Dendritic cell treated with granulocyte-macrophage colony-stimulating factor and Interleukin-4, amounts not matched to agents 40 ng/mL and 50 ng/mL, for 4 days (primary cell): ENCODE data around the gene C10orf120.

Experiments used
- H3K27ac Mint-ChIP-seq: one replicate; pipeline ENCODE4 v1.8.0; 2022; ENCODE audit warnings: mild to moderate bottlenecking, mixed read lengths
- H3K27me3 Mint-ChIP-seq: one replicate; pipeline ENCODE4 v1.8.0; 2022; ENCODE audit warnings: mild to moderate bottlenecking, mixed read lengths
- H3K36me3 Mint-ChIP-seq: one replicate; pipeline ENCODE4 v1.8.0; 2022; ENCODE audit warnings: low read depth, mixed read lengths
- H3K4me1 Mint-ChIP-seq: one replicate; pipeline ENCODE4 v1.8.0; 2022; ENCODE audit warnings: low read depth, mixed read lengths
- H3K4me3 Mint-ChIP-seq: one replicate; pipeline ENCODE4 v1.8.0; 2022; ENCODE audit warnings: mild to moderate bottlenecking, moderate library complexity, mixed read lengths
- H3K9me3 Mint-ChIP-seq: one replicate; pipeline ENCODE4 v1.8.0; 2022; ENCODE audit warnings: mixed read lengths
- intact Hi-C: fragments of 100-400 bp; cut with micrococcal nuclease; formaldehyde crosslinking; loops from one replicate; pipeline ENCODE4 v1.15.0; 2022

Gene C10orf120

GRCh38 chr10:122699796-122700455, at the start of gene C10orf120:
Gene C10orf120, minus strand, starts transcription at chr10:122699846. Its CDS starts 56 bp downstream, at chr10:122699790.
- H3K36me3 Mint-ChIP-seq = no peaks in the 10 kb centered on the region
- no peaks in the 10 kb centered on the region for H3K9me3 Mint-ChIP-seq
- no peaks in the 10 kb centered on the region for H3K4me1 Mint-ChIP-seq
- H3K27ac Mint-ChIP-seq = no peak within 1 kb of the TSS
- intact Hi-C loops = no loop called here
- H3K4me3 Mint-ChIP-seq = no peak within 1 kb of the TSS
- no peaks in the 10 kb centered on the region for H3K27me3 Mint-ChIP-seq

GRCh38 chr10:122748496-122748895, 48.9 kb upstream of the C10orf120 start:
- no peak overlapping the region for H3K4me3 Mint-ChIP-seq
- H3K4me1 Mint-ChIP-seq = no peaks in the 10 kb centered on the region
- no peak overlapping the region for H3K27ac Mint-ChIP-seq
- H3K9me3 Mint-ChIP-seq = no peaks in the 10 kb centered on the region
- H3K36me3 Mint-ChIP-seq = no peaks in the 10 kb centered on the region
- H3K27me3 Mint-ChIP-seq = peaks cover 2% of the 10 kb centered on the region
- intact Hi-C loops = no loop called here

GRCh38 chr10:122746408-122746807, 46.8 kb upstream of the C10orf120 start:
- no peak overlapping the region for H3K27ac Mint-ChIP-seq
- H3K36me3 Mint-ChIP-seq = no peaks in the 10 kb centered on the region
- no peaks in the 10 kb centered on the region for H3K9me3 Mint-ChIP-seq
- intact Hi-C loops = no loop called here
- H3K27me3 Mint-ChIP-seq = peaks cover 2% of the 10 kb centered on the region
- no peaks in the 10 kb centered on the region for H3K4me1 Mint-ChIP-seq
- H3K4me3 Mint-ChIP-seq = no peak overlapping the region

GRCh38 chr10:122744257-122744656, 44.6 kb upstream of the C10orf120 start:
- Mint-ChIP-seq H3K27me3 (peaks cover 2% of the 10 kb centered on the region), H3K36me3 (no peaks in the 10 kb centered on the region), H3K27ac (no peak overlapping the region), H3K4me3 (no peak overlapping the region), H3K9me3 (no peaks in the 10 kb centered on the region), H3K4me1 (no peaks in the 10 kb centered on the region)
- intact Hi-C loops = no loop called here

- no peak overlapping the region for H3K27ac Mint-ChIP-seq
- no peaks in the 10 kb centered on the region for H3K4me1 Mint-ChIP-seq
- no peaks in the 10 kb centered on the region for H3K36me3 Mint-ChIP-seq
- intact Hi-C loops = no loop called here
- no peak overlapping the region for H3K4me3 Mint-ChIP-seq
- no peaks in the 10 kb centered on the region for H3K9me3 Mint-ChIP-seq
- no peaks in the 10 kb centered on the region for H3K27me3 Mint-ChIP-seq
Measured at GRCh38 chr10:122740640-122741039, 41.0 kb upstream of the C10orf120 start.

GRCh38 chr10:122738031-122738430, 38.4 kb upstream of the C10orf120 start:
- intact Hi-C loops = no loop called here
- H3K4me1 Mint-ChIP-seq = no peaks in the 10 kb centered on the region
- no peak overlapping the region for H3K4me3 Mint-ChIP-seq
- H3K9me3 Mint-ChIP-seq = no peaks in the 10 kb centered on the region
- no peaks in the 10 kb centered on the region for H3K36me3 Mint-ChIP-seq
- H3K27ac Mint-ChIP-seq = no peak overlapping the region
- H3K27me3 Mint-ChIP-seq = no peaks in the 10 kb centered on the region

- Mint-ChIP-seq H3K9me3 (no peaks in the 10 kb centered on the region), H3K27ac (no peak overlapping the region), H3K4me1 (no peaks in the 10 kb centered on the region), H3K27me3 (no peaks in the 10 kb centered on the region), H3K36me3 (no peaks in the 10 kb centered on the region), H3K4me3 (no peak overlapping the region)
- intact Hi-C loops = no loop called here
Measured at GRCh38 chr10:122733931-122734665, 34.5 kb upstream of the C10orf120 start.

- no peaks in the 10 kb centered on the region for H3K4me1 Mint-ChIP-seq
- no peak overlapping the region for H3K4me3 Mint-ChIP-seq
- H3K36me3 Mint-ChIP-seq = no peaks in the 10 kb centered on the region
- H3K27me3 Mint-ChIP-seq = no peaks in the 10 kb centered on the region
- no peaks in the 10 kb centered on the region for H3K9me3 Mint-ChIP-seq
- intact Hi-C loops = no loop called here
- H3K27ac Mint-ChIP-seq = no peak overlapping the region
Measured at GRCh38 chr10:122733443-122733842, 33.8 kb upstream of the C10orf120 start.

GRCh38 chr10:122730238-122730637, 30.6 kb upstream of the C10orf120 start:
- no peak overlapping the region for H3K27ac Mint-ChIP-seq
- H3K36me3 Mint-ChIP-seq = no peaks in the 10 kb centered on the region
- no peaks in the 10 kb centered on the region for H3K4me1 Mint-ChIP-seq
- intact Hi-C loops = no loop called here
- no peaks in the 10 kb centered on the region for H3K27me3 Mint-ChIP-seq
- H3K4me3 Mint-ChIP-seq = no peak overlapping the region
- no peaks in the 10 kb centered on the region for H3K9me3 Mint-ChIP-seq

GRCh38 chr10:122729126-122729525, 29.5 kb upstream of the C10orf120 start:
- Mint-ChIP-seq H3K36me3 (no peaks in the 10 kb centered on the region), H3K9me3 (no peaks in the 10 kb centered on the region), H3K27me3 (no peaks in the 10 kb centered on the region), H3K4me3 (no peak overlapping the region), H3K4me1 (no peaks in the 10 kb centered on the region), H3K27ac (no peak overlapping the region)
- intact Hi-C loops = no loop called here

- intact Hi-C loops = no loop called here
- no peaks in the 10 kb centered on the region for H3K9me3 Mint-ChIP-seq
Measured at GRCh38 chr10:122727426-122727825, 27.8 kb upstream of the C10orf120 start.

GRCh38 chr10:122725768-122726167, 26.1 kb upstream of the C10orf120 start:
- no peak overlapping the region for H3K4me3 Mint-ChIP-seq
- intact Hi-C loops = no loop called here
- H3K27me3 Mint-ChIP-seq = no peaks in the 10 kb centered on the region
- no peaks in the 10 kb centered on the region for H3K36me3 Mint-ChIP-seq
- no peaks in the 10 kb centered on the region for H3K9me3 Mint-ChIP-seq
- H3K27ac Mint-ChIP-seq = no peak overlapping the region
- H3K4me1 Mint-ChIP-seq = no peaks in the 10 kb centered on the region

More at GRCh38 chr10:122727426-122727825, 27.8 kb upstream of the C10orf120 start:
- no peak overlapping the region for H3K27ac Mint-ChIP-seq
- H3K4me1 Mint-ChIP-seq = no peaks in the 10 kb centered on the region
- no peaks in the 10 kb centered on the region for H3K36me3 Mint-ChIP-seq
- no peak overlapping the region for H3K4me3 Mint-ChIP-seq
- H3K27me3 Mint-ChIP-seq = no peaks in the 10 kb centered on the region

GRCh38 chr10:122725006-122725405, 25.4 kb upstream of the C10orf120 start:
- Mint-ChIP-seq H3K9me3 (no peaks in the 10 kb centered on the region), H3K27me3 (no peaks in the 10 kb centered on the region), H3K27ac (no peak overlapping the region), H3K4me3 (no peak overlapping the region), H3K4me1 (no peaks in the 10 kb centered on the region), H3K36me3 (no peaks in the 10 kb centered on the region)
- intact Hi-C loops = no loop called here

- Mint-ChIP-seq H3K27ac (no peak overlapping the region), H3K27me3 (peaks cover 1% of the 10 kb centered on the region), H3K9me3 (no peaks in the 10 kb centered on the region), H3K4me1 (no peaks in the 10 kb centered on the region), H3K4me3 (no peak overlapping the region), H3K36me3 (no peaks in the 10 kb centered on the region)
- intact Hi-C loops = no loop called here
Measured at GRCh38 chr10:122721111-122721510, 21.5 kb upstream of the C10orf120 start.

GRCh38 chr10:122716025-122716424, 16.4 kb upstream of the C10orf120 start:
- no peaks in the 10 kb centered on the region for H3K9me3 Mint-ChIP-seq
- no peak overlapping the region for H3K27ac Mint-ChIP-seq
- peaks cover 3% of the 10 kb centered on the region for H3K27me3 Mint-ChIP-seq
- no peak overlapping the region for H3K4me3 Mint-ChIP-seq
- H3K36me3 Mint-ChIP-seq = no peaks in the 10 kb centered on the region
- intact Hi-C loops = no loop called here
- H3K4me1 Mint-ChIP-seq = no peaks in the 10 kb centered on the region
